Caco-2 (cell line): Measurements from ENCODE around the gene NPAS3. TPM values are rescaled to one million over a fixed set of nuclear protein-coding genes. Genes with fewer than 3 reads are reported as not detected.

Source experiments
- BruUV-seq: library from RNA; stranded (reverse); fragments of 400-500 nt; replicated peaks from 2 replicates; lab custom pipeline; 2021; lab: Mats Ljungman, UMichigan
- CTCF ChIA-PET: fragments of 300-600 bp; sonication (Branson Sonifier 250); formaldehyde crosslinking; loops from one replicate; lab custom pipeline; 2022; ENCODE audit warnings: antibody characterized with exemption; lab: Charles Lee
- POLR2A ChIA-PET: fragments of 300-600 bp; sonication (Branson Sonifier 250); formaldehyde crosslinking; loops from one replicate; lab custom pipeline; 2022; ENCODE audit warnings: antibody characterized with exemption; lab: Charles Lee
- DNase-seq, 2 experiments: peaks; one replicate each; pipeline versions ENCODE4 v3.0.0 to v3.0.0-alpha.2; 2020 to 2022
- H3K27me3 ChIP-seq: replicated peaks from 2 replicates; pipeline ENCODE4 v1.6.0; 2011; ENCODE audit warnings: low read length; ENCODE audit not compliant: control insufficient read depth, insufficient read depth
- H3K36me3 ChIP-seq: 2 replicates; pipeline ENCODE4 v1.5.1; 2011; ENCODE audit warnings: low read length; ENCODE audit not compliant: control insufficient read depth, insufficient read depth
- H3K4me1 ChIP-seq: fragments of 250-450 bp; sonication (Bioruptor Pico); 2 replicates; pipeline ENCODE4 v1.5.1; 2020; ENCODE audit warnings: mild to moderate bottlenecking
- H3K4me3 ChIP-seq: 2 replicates; pipeline ENCODE4 v1.5.1; 2011; ENCODE audit warnings: low read depth, mild to moderate bottlenecking, control low read depth, low read length
- H3K9me3 ChIP-seq: fragments of 250-450 bp; sonication (Bioruptor Pico); 2 replicates; pipeline ENCODE4 v1.5.1; 2020; ENCODE audit warnings: mild to moderate bottlenecking, moderate library complexity
- H3K27ac Mint-ChIP-seq: one replicate; pipeline ENCODE4 v1.8.0; 2022; ENCODE audit warnings: mixed read lengths; ENCODE audit not compliant: unreplicated experiment
- H3K27me3 Mint-ChIP-seq: one replicate; pipeline ENCODE4 v1.8.0; 2022; ENCODE audit warnings: mixed read lengths; ENCODE audit not compliant: insufficient read depth, unreplicated experiment
- H3K36me3 Mint-ChIP-seq: one replicate; pipeline ENCODE4 v1.8.0; 2022; ENCODE audit warnings: mild to moderate bottlenecking, mixed read lengths; ENCODE audit not compliant: insufficient read depth, unreplicated experiment
- H3K4me1 Mint-ChIP-seq: one replicate; pipeline ENCODE4 v1.8.0; 2022; ENCODE audit warnings: low read depth, mixed read lengths; ENCODE audit not compliant: unreplicated experiment
- H3K4me3 Mint-ChIP-seq: one replicate; pipeline ENCODE4 v1.8.0; 2022; ENCODE audit warnings: mild to moderate bottlenecking, moderate library complexity, mixed read lengths; ENCODE audit not compliant: unreplicated experiment
- H3K9me3 Mint-ChIP-seq: one replicate; pipeline ENCODE4 v1.8.0; 2022; ENCODE audit warnings: mixed read lengths; ENCODE audit not compliant: unreplicated experiment
- CTCF ChIP-seq, 2 experiments: fragments of 200-600 bp in 1 of 2; IDR thresholded peaks; 1 replicate in 1 of 2; 2 replicates in 1 of 2; pipeline versions ENCODE4 v1.5.1 to v1.8.0; 2011 to 2022; ENCODE audit warnings: antibody characterized with exemption in 1 of 2, control low read depth in 1 of 2, inconsistent platforms in 1 of 2, low read depth in 1 of 2, low read length in 1 of 2, mild to moderate bottlenecking in 1 of 2, moderate library complexity in 1 of 2; ENCODE audit not compliant: insufficient read depth in 1 of 2, severe bottlenecking in 1 of 2, unreplicated experiment in 1 of 2
- intact Hi-C: fragments of 100-400 bp; cut with micrococcal nuclease; formaldehyde crosslinking; loops from one replicate; pipeline ENCODE4 v1.10.0; 2022; ENCODE audit not compliant: unreplicated experiment
- total RNA-seq: library from RNA; stranded (reverse); gene quantifications from 2 replicates; pipeline ENCODE4 v1.2.3, GENCODE V29; 2022

The NPAS3 gene
- total RNA-seq, 1 experiment from 2014 or later, result not detected

DNA sequence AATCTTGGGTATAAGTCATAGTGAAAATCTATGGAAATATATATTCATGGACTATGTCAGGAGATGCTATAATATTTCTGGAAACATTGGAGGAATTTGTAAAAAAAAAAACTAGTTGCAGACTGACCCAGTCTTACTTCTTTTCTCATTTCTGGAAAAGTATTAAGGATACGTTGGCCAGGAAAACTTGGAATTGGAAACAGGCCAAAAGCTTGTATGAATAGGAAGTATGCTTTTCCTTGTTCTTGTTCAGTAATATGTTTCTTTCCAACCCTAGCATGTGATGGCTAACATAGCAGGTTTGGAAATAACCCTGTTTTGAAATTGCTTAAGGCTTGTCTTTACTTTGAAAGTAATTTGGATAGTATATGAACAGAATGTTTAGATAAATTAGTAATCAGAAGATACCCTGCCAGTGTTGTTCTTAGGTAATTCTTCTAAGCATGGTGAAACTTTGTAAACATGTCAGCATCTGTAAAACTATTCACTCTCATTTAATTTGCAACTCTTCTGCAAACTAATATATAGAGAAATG, 316.2 kb downstream of the NPAS3 start:
- no peak for DNase-seq
- Histone ChIP-seq H3K27me3 (no peaks in the 10 kb centered on the region), H3K9me3 (no peaks in the 10 kb centered on the region), H3K36me3 (no peaks in the 10 kb centered on the region), H3K4me3 (no peak overlapping the region), H3K4me1 (no peaks in the 10 kb centered on the region)
- H3K27me3 Mint-ChIP-seq, result peaks cover 10% of the 10 kb centered on the region
- H3K36me3 Mint-ChIP-seq, result no peaks in the 10 kb centered on the region
- no peaks in the 10 kb centered on the region for H3K9me3 Mint-ChIP-seq
- POLR2A ChIA-PET, result no interaction called here
- BruUV-seq, result no TSS peak
- H3K4me3 Mint-ChIP-seq, result no peak overlapping the region
- H3K27ac Mint-ChIP-seq, result no peak overlapping the region
- CTCF ChIA-PET, result no interaction called here
- intact Hi-C loops, result no loop called here
- H3K4me1 Mint-ChIP-seq, result no peaks in the 10 kb centered on the region
- TF ChIP-seq CTCF (IDR thresholded peaks at IDR 0.05; ENCODE audit: insufficient read depth in 1 of 2, low read depth in 1 of 2, low read length in 1 of 2, severe bottlenecking in 1 of 2, unreplicated experiment in 1 of 2), result no peak

- BruUV-seq, result no TSS peak
- no peaks in the 10 kb centered on the region for H3K36me3 Mint-ChIP-seq
- no peaks in the 10 kb centered on the region for H3K4me1 ChIP-seq
- H3K9me3 ChIP-seq, result no peaks in the 10 kb centered on the region
- CTCF ChIA-PET, result no interaction called here
- H3K27me3 Mint-ChIP-seq, result peaks cover 14% of the 10 kb centered on the region
- no peaks in the 10 kb centered on the region for H3K4me1 Mint-ChIP-seq
- no peak for DNase-seq
- no peaks in the 10 kb centered on the region for H3K27me3 ChIP-seq
- no peak for TF ChIP-seq CTCF (IDR thresholded peaks at IDR 0.05; ENCODE audit: insufficient read depth in 1 of 2, low read depth in 1 of 2, low read length in 1 of 2, severe bottlenecking in 1 of 2, unreplicated experiment in 1 of 2)
- POLR2A ChIA-PET, result no interaction called here
- no peaks in the 10 kb centered on the region for H3K36me3 ChIP-seq
- no peak overlapping the region for H3K4me3 Mint-ChIP-seq
- intact Hi-C loops, result no loop called here
- no peak overlapping the region for H3K27ac Mint-ChIP-seq
- H3K9me3 Mint-ChIP-seq, result no peaks in the 10 kb centered on the region
- H3K4me3 ChIP-seq, result no peak overlapping the region
These were observed 319.1 kb downstream of the NPAS3 start for GRCh38 chr14:33257796-33258195.

DNA sequence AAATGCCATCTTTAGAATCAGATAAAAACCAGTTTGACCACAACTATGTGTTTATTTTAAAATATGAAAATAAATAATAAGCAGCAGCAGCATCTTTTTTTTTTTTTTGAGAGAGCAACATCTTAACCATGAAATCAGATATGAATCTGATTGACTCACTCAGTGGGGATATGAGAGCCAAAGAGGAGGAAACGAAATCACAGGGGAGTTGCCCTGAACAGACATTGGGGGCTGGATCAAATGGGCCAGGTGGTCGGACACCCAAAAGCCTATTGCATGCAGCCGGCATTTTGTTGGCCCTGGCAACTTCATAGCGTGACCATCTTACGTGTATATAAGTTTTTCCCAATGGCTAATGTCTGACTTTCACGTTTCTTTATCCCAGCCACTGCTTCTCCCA, 321.1 kb downstream of the NPAS3 start:
- H3K27me3 Mint-ChIP-seq, result peaks cover 12% of the 10 kb centered on the region
- intact Hi-C loops, result no loop called here
- H3K27ac Mint-ChIP-seq, result no peak overlapping the region
- no peaks in the 10 kb centered on the region for H3K36me3 ChIP-seq
- BruUV-seq, result no TSS peak
- ChIA-PET CTCF (no interaction called here), POLR2A (no interaction called here)
- H3K9me3 Mint-ChIP-seq, result no peaks in the 10 kb centered on the region
- H3K27me3 ChIP-seq, result no peaks in the 10 kb centered on the region
- H3K4me3 Mint-ChIP-seq, result no peak overlapping the region
- H3K9me3 ChIP-seq, result no peaks in the 10 kb centered on the region
- TF ChIP-seq CTCF (IDR thresholded peaks at IDR 0.05; ENCODE audit: insufficient read depth in 1 of 2, low read depth in 1 of 2, low read length in 1 of 2, severe bottlenecking in 1 of 2, unreplicated experiment in 1 of 2), result no peak
- H3K36me3 Mint-ChIP-seq, result no peaks in the 10 kb centered on the region
- no peaks in the 10 kb centered on the region for H3K4me1 ChIP-seq
- H3K4me1 Mint-ChIP-seq, result no peaks in the 10 kb centered on the region
- H3K4me3 ChIP-seq, result no peak overlapping the region
- DNase-seq, result no peak
